ENCODE data around the gene IL4I1.

The IL4I1 gene

DNA sequence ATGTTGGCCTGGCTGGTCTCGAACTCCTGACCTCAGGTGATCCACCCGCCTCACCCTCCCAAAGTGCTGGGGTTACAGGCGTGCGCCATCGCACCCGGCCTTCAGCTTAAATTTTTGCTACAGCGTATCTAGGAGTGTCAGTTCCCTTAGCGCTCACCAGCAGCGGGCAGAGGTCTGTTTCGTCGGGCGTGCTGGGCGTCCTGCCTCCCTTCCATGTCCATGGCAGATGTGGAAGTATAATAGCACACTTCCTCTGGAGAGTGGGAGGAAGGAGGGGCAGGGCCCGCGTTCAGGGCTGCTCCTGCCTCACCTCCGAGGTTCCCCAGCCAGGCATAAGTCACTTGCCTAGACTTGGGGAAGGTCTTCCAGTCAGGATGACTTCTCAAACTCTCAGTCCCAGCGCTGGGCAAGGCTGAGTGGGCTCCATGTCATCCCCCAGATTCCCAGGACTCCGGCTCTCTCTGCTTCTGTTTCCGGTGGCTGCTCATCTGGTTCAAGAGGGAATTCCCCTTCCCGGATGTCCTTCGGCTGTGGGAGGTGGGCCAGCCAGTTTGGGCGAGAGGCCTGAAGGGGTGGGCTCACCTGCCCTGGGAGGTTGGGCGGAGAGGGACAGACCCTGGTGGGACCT, 9.5 kb downstream of the IL4I1 start:
- H3K27ac ChIP-seq, result peak overlapping the region; percentile 39
- TF ChIP-seq, protein P1, sequence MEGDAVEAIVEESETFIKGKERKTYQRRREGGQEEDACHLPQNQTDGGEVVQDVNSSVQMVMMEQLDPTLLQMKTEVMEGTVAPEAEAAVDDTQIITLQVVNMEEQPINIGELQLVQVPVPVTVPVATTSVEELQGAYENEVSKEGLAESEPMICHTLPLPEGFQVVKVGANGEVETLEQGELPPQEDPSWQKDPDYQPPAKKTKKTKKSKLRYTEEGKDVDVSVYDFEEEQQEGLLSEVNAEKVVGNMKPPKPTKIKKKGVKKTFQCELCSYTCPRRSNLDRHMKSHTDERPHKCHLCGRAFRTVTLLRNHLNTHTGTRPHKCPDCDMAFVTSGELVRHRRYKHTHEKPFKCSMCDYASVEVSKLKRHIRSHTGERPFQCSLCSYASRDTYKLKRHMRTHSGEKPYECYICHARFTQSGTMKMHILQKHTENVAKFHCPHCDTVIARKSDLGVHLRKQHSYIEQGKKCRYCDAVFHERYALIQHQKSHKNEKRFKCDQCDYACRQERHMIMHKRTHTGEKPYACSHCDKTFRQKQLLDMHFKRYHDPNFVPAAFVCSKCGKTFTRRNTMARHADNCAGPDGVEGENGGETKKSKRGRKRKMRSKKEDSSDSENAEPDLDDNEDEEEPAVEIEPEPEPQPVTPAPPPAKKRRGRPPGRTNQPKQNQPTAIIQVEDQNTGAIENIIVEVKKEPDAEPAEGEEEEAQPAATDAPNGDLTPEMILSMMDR (conservative IDR thresholded peaks at IDR 0.05; ENCODE audit: low read depth), result no peak
- no peak for DNase-seq (ENCODE audit: low spot score)
- CTCF ChIA-PET, result no interaction called here
- POLR2A ChIA-PET (ENCODE audit: low non-redundant PET), result no interaction called here

DNA sequence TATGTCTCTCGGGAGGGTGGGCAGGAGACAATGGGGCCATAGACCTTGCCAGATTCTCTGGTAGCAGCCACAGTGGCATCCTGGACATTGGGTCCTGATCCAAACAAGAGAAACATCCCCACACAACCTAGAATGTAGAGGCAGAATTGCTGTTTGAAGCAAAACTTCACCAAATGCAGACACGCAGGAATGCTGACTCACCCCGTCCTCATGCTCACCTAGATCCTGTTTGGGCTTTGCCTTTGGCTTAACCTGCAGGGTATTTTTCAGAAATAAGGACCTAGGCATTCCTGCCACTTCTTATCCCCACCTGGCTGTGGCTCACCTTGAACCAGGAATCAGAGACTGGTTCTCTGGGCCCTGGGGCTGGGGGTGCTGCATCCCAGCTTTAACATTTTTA, 11.9 kb downstream of the IL4I1 start:
- H3K27ac ChIP-seq, result peak overlapping the region; percentile 40
- no peak for DNase-seq (ENCODE audit: low spot score)
- TF ChIP-seq, protein P1 (conservative IDR thresholded peaks at IDR 0.05; ENCODE audit: low read depth), result no peak
- CTCF ChIA-PET, result no interaction called here
- POLR2A ChIA-PET (ENCODE audit: low non-redundant PET), result no interaction called here

DNA sequence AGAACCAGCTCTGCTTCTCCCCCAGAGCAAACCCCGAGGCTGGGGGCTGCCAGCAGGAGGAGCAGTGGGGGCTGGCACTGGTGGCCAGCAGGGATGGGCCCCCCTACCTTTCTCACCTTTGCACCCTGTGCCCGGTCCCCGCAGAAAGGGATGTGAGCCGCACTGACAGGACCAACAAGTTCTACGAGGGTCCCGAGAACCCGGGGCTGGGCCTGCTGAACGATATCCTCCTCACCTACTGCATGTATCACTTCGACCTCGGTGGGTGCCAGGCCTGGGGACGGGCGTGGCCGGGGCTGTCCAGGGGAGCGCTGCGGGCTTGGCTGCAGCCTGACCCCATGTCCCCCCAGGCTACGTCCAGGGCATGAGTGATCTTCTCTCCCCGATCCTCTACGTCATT, 12.6 kb downstream of the IL4I1 start:
- CTCF ChIA-PET, result no interaction called here

DNA sequence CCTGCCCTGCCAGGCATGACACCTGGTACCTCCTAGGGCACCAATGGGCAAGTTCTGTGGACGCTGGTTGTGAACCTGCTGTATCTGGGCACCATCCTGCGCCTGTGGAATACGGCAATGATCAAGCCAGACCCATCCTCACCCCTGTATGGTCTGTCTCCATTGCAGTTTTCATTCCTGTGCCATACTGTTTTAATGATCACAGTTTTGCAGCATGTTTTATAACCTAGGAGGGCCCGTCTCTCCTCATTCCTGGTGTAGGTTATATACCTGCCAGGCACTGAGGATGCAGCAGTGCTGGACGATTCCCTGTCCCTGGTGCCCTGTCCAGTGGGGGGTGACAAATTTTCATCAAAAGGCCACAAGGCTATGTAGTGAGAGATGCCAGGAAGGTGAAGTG, 13.6 kb downstream of the IL4I1 start:
- POLR2A ChIA-PET (ENCODE audit: low non-redundant PET), result no interaction called here
- DNase-seq (ENCODE audit: low spot score), result no peak

More for the DNA sequence above, 12.6 kb downstream of the IL4I1 start:
- POLR2A ChIA-PET (ENCODE audit: low non-redundant PET), result no interaction called here
- peak overlapping the region; percentile 40 for H3K27ac ChIP-seq
- DNase-seq (ENCODE audit: low spot score), result no peak
- TF ChIP-seq, protein P1 (conservative IDR thresholded peaks at IDR 0.05; ENCODE audit: low read depth), result no peak

DNA sequence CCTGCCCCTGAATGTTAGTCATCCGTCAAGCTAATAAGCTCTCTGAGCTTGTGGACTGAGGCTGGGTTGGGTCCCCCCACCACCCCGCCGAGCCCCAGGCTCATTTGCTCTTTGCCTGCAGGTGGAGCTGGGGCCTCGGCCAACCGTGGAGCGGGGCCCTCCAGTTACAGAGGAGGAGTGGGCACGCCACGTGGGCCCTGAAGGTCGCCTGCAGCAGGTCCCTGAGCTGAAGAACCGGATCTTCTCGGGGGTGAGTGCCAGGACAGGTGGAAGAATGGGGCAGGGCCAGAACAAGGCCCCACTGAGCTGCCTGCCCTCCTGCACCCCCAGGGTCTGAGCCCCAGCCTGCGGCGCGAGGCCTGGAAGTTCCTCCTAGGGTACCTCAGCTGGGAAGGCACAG, 14.0 kb downstream of the IL4I1 start:
- ChIA-PET CTCF (no interaction called here), POLR2A (ENCODE audit: low non-redundant PET) (no interaction called here)
- TF ChIP-seq, protein P1 (conservative IDR thresholded peaks at IDR 0.05; ENCODE audit: low read depth), result no peak
- no peak overlapping the region for H3K27ac ChIP-seq
- no peak for DNase-seq (ENCODE audit: low spot score)

More for the DNA sequence above, 13.6 kb downstream of the IL4I1 start:
- CTCF ChIA-PET, result no interaction called here
- H3K27ac ChIP-seq, result no peak overlapping the region
- TF ChIP-seq, protein P1 (conservative IDR thresholded peaks at IDR 0.05; ENCODE audit: low read depth), result no peak

DNA sequence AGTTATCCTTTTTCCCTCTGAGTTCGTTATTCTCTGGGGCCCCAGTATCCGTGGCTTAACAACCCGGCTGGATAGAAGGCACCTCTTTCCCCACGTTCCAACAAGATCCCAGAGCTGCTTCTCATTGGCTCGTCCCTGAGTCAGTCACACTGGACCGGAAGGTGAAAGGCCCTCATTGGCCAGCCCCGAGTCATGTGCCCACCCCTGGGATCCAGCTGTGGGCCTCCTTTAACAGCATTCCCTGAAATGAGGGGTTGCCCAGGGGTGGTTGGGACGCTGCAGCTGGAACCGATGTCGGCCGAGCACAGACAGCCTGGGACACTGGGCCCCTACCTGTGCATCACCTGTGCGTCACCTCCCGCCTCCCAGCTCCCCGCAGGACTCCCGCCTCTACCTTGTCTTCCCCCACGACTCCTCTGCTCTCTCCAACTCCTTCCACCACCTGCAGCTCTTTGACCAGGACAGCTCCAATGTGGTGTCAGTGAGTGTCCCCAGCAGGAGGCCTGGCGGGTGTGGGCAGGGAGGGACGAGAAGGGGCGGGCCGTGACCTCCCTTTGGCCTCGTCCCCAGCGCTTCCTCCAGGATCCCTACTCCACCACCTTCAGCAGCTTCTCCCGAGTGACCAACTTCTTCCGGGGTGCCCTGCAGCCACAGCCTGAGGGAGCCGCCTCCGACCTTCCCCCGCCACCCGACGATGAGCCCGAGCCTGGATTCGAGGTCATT, 14.9 kb downstream of the IL4I1 start:
- DNase-seq (ENCODE audit: low spot score), result peak; percentile 52
- CTCF ChIA-PET, result no interaction called here
- no peak overlapping the region for H3K27ac ChIP-seq
- POLR2A ChIA-PET (ENCODE audit: low non-redundant PET), result no interaction called here
- TF ChIP-seq, protein P1 (conservative IDR thresholded peaks at IDR 0.05; ENCODE audit: low read depth), result no peak

All from RWPE1 (cell line).